HUES6 (cell line): Measurements from ENCODE around the gene RNF125.
A peak's percentile ranks its signal among the peaks of the same experiment; 100 is the strongest.

Experiments
- H3K27ac ChIP-seq: 2 replicates; pipeline ENCODE4 v1.7.0; 2013; ENCODE audit warnings: low read depth, mild to moderate bottlenecking, low read length, inconsistent platforms
- H3K27me3 ChIP-seq: 2 replicates; pipeline ENCODE4 v1.6.1; 2013; ENCODE audit warnings: low read length; ENCODE audit not compliant: control insufficient read depth, insufficient read depth
- H3K36me3 ChIP-seq: 2 replicates; pipeline ENCODE4 v1.6.1; 2013; ENCODE audit warnings: low read length; ENCODE audit not compliant: control insufficient read depth, insufficient read depth
- H3K4me1 ChIP-seq: 2 replicates; pipeline ENCODE4 v1.6.1; 2013; ENCODE audit warnings: low read length; ENCODE audit not compliant: control insufficient read depth, insufficient read depth
- H3K4me3 ChIP-seq: 2 replicates; pipeline ENCODE4 v1.5.1; 2013; ENCODE audit warnings: low read depth, low read length
- H3K9ac ChIP-seq: one replicate; pipeline ENCODE4 v1.6.1; 2013; ENCODE audit warnings: mild to moderate bottlenecking, low read length
- H3K9me3 ChIP-seq: 2 replicates; pipeline ENCODE4 v1.6.1; 2013; ENCODE audit warnings: low read depth, low read length; ENCODE audit not compliant: control insufficient read depth, insufficient read depth

Gene RNF125

GRCh38 chr18:32018331-32019250 is at the start of gene RNF125:
Gene RNF125 (plus strand): TSS chr18:32018825. CDS start chr18:32018864, 39 bp downstream.
- H3K36me3 ChIP-seq, result no peaks in the 10 kb centered on the region
- H3K4me3 ChIP-seq, result peak within 1 kb of the TSS; percentile 84
- H3K9ac ChIP-seq, result peak within 1 kb of the TSS; percentile 83
- peaks cover 11% of the 10 kb centered on the region; the same call in 1 of the 2 replicates for H3K4me1 ChIP-seq
- H3K27me3 ChIP-seq, result 0 out of 2 replicates have a peak, but pooled peaks cover 6% of the 10 kb centered on the region
- H3K9me3 ChIP-seq, result no peaks in the 10 kb centered on the region
- no peak within 1 kb of the TSS; the same call in 1 of the 2 replicates for H3K27ac ChIP-seq

- H3K9me3 ChIP-seq, result peaks cover 32% of the 10 kb centered on the region
- no peak overlapping the region for H3K4me3 ChIP-seq
These were observed 48.0 kb upstream of the RNF125 start for GRCh38 chr18:31970617-31971016.

GRCh38 chr18:31973929-31974546 is 44.6 kb upstream of the RNF125 start:
- Histone ChIP-seq H3K27me3 (no peaks in the 10 kb centered on the region), H3K4me1 (no peaks in the 10 kb centered on the region), H3K4me3 (no peak overlapping the region), H3K9me3 (peaks cover 52% of the 10 kb centered on the region), H3K27ac (no peak overlapping the region), H3K9ac (no peak overlapping the region), H3K36me3 (no peaks in the 10 kb centered on the region)

More at GRCh38 chr18:31970617-31971016, 48.0 kb upstream of the RNF125 start:
- no peaks in the 10 kb centered on the region for H3K36me3 ChIP-seq
- no peak overlapping the region for H3K9ac ChIP-seq
- no peaks in the 10 kb centered on the region for H3K27me3 ChIP-seq
- H3K27ac ChIP-seq, result no peak overlapping the region
- H3K4me1 ChIP-seq, result no peaks in the 10 kb centered on the region

- H3K36me3 ChIP-seq, result no peaks in the 10 kb centered on the region
- H3K27me3 ChIP-seq, result no peaks in the 10 kb centered on the region
- no peaks in the 10 kb centered on the region for H3K4me1 ChIP-seq
- H3K9ac ChIP-seq, result no peak overlapping the region
- H3K9me3 ChIP-seq, result peaks cover 59% of the 10 kb centered on the region
- no peak overlapping the region for H3K27ac ChIP-seq
- H3K4me3 ChIP-seq, result no peak overlapping the region
These were observed 42.4 kb upstream of the RNF125 start for GRCh38 chr18:31976242-31976641.

DNA sequence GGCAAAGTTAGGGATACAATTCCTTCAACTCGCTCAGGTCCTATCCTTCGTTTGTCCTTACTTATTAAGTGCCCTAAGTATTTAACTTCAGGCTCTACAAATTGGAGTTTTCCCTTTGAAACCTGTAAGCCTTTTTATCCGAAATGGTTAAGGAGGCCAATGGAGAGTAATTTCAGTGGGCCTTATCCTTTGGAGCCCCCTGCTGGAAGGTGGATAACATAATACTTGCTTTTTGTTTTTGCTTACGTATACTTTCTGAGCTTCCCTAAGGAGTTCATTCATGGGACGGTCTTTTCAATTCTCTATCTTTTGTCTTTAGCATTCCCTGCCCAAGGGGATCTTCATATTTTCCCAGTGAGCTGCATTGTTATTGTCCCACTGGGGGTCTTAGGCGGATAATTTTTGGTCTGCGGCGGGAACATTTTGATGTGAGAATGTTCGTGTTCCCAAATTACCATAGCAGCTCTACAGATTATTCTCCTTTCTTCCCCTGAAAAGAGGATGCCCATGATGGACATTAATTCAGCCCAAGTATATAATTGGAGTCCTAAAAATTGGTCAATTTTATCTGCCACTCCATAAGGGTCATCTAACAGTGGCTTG is 41.3 kb upstream of the RNF125 start:
- Histone ChIP-seq H3K36me3 (no peaks in the 10 kb centered on the region), H3K27me3 (no peaks in the 10 kb centered on the region)

DNA sequence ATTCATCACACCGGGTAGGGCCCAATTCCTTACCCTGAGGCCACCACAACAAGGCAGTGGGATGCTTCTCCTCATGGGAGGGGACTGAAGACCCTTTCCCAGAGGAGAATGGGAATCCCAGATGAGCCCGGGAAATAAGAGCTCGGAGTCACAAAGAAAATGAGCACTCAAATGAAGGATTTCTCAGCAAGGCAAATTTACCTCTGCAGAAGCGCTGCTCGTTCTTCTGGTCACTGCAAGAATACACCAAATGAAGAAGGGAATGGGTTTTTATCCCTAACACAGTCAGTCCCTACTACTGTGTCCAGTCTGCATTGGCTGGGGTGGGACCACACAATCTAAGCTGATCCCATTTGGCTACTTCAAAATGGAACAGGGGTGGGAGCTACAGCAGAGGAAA is 40.0 kb upstream of the RNF125 start:
- Histone ChIP-seq H3K4me1 (no peaks in the 10 kb centered on the region), H3K4me3 (no peak overlapping the region), H3K9me3 (peaks cover 47% of the 10 kb centered on the region), H3K27ac (no peak overlapping the region), H3K9ac (no peak overlapping the region), H3K36me3 (no peaks in the 10 kb centered on the region), H3K27me3 (no peaks in the 10 kb centered on the region)

More for the DNA sequence above, 41.3 kb upstream of the RNF125 start:
- Histone ChIP-seq H3K4me1 (no peaks in the 10 kb centered on the region), H3K9me3 (peaks cover 57% of the 10 kb centered on the region), H3K27ac (no peak overlapping the region), H3K4me3 (no peak overlapping the region), H3K9ac (no peak overlapping the region)

DNA sequence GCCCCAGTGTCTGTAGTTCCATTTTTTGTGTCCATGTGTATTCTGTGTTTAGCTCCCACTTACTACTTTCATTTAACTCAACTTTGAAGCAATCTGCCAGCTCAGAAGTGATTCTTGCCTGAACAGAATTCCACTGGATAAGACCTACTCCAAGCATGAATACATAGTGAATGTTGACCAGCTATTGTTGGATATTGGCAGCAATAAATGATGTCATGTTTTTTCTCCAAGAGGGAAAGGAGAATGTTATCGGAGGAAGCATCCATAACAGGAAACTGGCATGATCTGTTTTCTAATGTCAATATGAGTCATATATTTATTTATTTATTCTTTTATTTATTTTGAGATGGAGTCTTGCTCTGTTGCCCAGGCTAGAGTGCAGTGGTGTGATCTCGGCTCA is 38.9 kb upstream of the RNF125 start:
- Histone ChIP-seq H3K9me3 (peaks cover 36% of the 10 kb centered on the region), H3K9ac (no peak overlapping the region), H3K27ac (no peak overlapping the region), H3K4me3 (no peak overlapping the region), H3K36me3 (no peaks in the 10 kb centered on the region), H3K4me1 (no peaks in the 10 kb centered on the region), H3K27me3 (no peaks in the 10 kb centered on the region)

DNA sequence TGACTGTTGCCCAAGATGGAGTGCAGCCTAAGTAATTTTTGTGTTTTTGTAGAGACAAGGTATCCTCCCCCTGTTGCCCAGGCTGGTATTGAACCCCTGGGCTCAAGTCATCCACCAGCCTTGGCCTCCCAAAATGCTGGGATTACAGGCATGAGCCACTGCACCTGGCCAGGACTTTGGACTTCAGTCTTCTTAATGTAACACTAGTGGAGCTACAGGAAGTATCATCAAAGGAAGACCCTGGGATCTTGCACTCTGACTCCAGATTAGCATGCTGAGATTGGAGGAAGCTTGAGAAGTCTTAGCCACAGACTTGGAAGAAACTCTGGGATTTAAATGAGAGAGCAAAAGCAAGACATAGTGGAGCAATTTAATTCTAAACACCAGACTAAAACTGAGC is 37.8 kb upstream of the RNF125 start:
- H3K4me1 ChIP-seq, result no peaks in the 10 kb centered on the region
- no peak overlapping the region for H3K9ac ChIP-seq
- peaks cover 25% of the 10 kb centered on the region for H3K9me3 ChIP-seq
- no peaks in the 10 kb centered on the region for H3K36me3 ChIP-seq
- H3K27me3 ChIP-seq, result no peaks in the 10 kb centered on the region
- H3K4me3 ChIP-seq, result no peak overlapping the region
- H3K27ac ChIP-seq, result no peak overlapping the region

DNA sequence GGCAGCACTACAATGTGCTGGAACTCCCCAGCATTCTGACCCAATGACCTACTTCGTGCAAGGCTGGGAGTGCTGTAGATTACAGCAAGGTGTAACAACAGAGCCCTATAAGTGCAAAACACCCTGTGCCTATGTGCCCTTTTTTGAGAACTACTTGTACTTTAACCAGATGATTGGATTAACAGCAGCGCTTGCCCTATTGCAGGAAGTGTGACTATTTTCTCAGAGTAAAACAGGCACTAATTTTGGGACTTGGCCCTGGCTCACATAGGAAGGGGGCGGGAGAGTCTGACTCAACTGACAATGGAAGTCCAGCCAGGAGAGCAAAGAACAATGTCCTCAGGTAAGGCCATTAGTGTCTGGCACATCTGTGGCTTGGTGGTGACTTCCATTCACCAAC is 35.6 kb upstream of the RNF125 start:
- Histone ChIP-seq H3K4me1 (no peaks in the 10 kb centered on the region), H3K9ac (no peak overlapping the region), H3K27ac (no peak overlapping the region), H3K9me3 (peaks cover 17% of the 10 kb centered on the region), H3K27me3 (no peaks in the 10 kb centered on the region), H3K36me3 (no peaks in the 10 kb centered on the region), H3K4me3 (no peak overlapping the region)

GRCh38 chr18:31983976-31984375 is 34.6 kb upstream of the RNF125 start:
- Histone ChIP-seq H3K9ac (no peak overlapping the region), H3K9me3 (peaks cover 8% of the 10 kb centered on the region), H3K27ac (no peak overlapping the region), H3K27me3 (no peaks in the 10 kb centered on the region), H3K4me3 (no peak overlapping the region), H3K36me3 (no peaks in the 10 kb centered on the region), H3K4me1 (no peaks in the 10 kb centered on the region)

- Histone ChIP-seq H3K27ac (no peak overlapping the region), H3K36me3 (no peaks in the 10 kb centered on the region), H3K9me3 (no peaks in the 10 kb centered on the region), H3K4me1 (0 out of 2 replicates have a peak, but pooled peaks cover 6% of the 10 kb centered on the region), H3K9ac (no peak overlapping the region), H3K4me3 (no peak overlapping the region), H3K27me3 (no peaks in the 10 kb centered on the region)
These were observed 27.8 kb upstream of the RNF125 start for GRCh38 chr18:31990823-31991222.
